A549 (cell line): Measurements from ENCODE around the gene RIPK4. TPM values are rescaled to one million over a fixed set of nuclear protein-coding genes. Genes with fewer than 3 reads are reported as not detected.

ENCODE experiments used
- ATAC-seq, 2 experiments: fragments of 200-7000 bp in 1 of 2; fragments of >200 bp in 1 of 2; cut with Nextera tagmentation in 1 of 2; cut with Tn5 transposase in 1 of 2; 3 replicates each; pipeline versions ENCODE4 v1.8.0 to v1.9.1; 2018 to 2020; ENCODE audit warnings: mild to moderate bottlenecking in 1 of 2, moderate library complexity in 1 of 2
- CTCF ChIA-PET: fragments of 300-600 bp; sonication (Branson Sonifier 250); formaldehyde crosslinking; extraction: SDS; loops from one replicate; lab custom pipeline; 2021; ENCODE audit warnings: antibody characterized with exemption, inconsistent platforms; lab: Yijun Ruan, JAX
- POLR2A ChIA-PET: fragments of 350-600 bp; formaldehyde crosslinking; extraction: SDS; loops from one replicate; lab custom pipeline; 2021; ENCODE audit warnings: antibody characterized with exemption, inconsistent platforms; lab: Yijun Ruan, JAX
- DNase-seq, 2 experiments: peaks; one replicate each; pipeline versions ENCODE4 v3.0.0 to v3.0.0-alpha.2; 2011 to 2016; ENCODE audit warnings: low read depth in 1 of 2, low spot score in 1 of 2
- FAIRE-seq: peaks from 2 replicates; lab custom pipeline; 2011; peaks lifted over from hg19 to GRCh38; lab: Jason Lieb, UNC
- H3K27ac ChIP-seq, 2 experiments: fragments of >200 bp; sonication (Bioruptor Twin); formaldehyde crosslinking; 3 replicates each; pipeline ENCODE4 v1.5.1; 2016 to 2017
- H3K4me1 ChIP-seq: fragments of >200 bp; sonication (Bioruptor Twin); formaldehyde crosslinking; 3 replicates; pipeline ENCODE4 v1.6.1; 2016
- H3K4me2 ChIP-seq: fragments of >200 bp; sonication (Bioruptor Twin); formaldehyde crosslinking; 3 replicates; pipeline ENCODE4 v1.6.1; 2016
- H3K4me3 ChIP-seq: fragments of >200 bp; sonication (Bioruptor Twin); formaldehyde crosslinking; 3 replicates; pipeline ENCODE4 v1.5.1; 2016
- H3K9me3 ChIP-seq: fragments of >200 bp; sonication (Bioruptor Twin); formaldehyde crosslinking; 3 replicates; pipeline ENCODE4 v1.6.1; 2016
- ATOH8 ChIP-seq: fragments of 250-450 bp; sonication (Bioruptor Pico); IDR thresholded peaks from 2 replicates; pipeline ENCODE4 v1.5.0; 2020; ENCODE audit warnings: low read depth, mild to moderate bottlenecking, moderate library complexity
- BHLHE40 ChIP-seq: IDR thresholded peaks from 2 replicates; pipeline ENCODE4 v1.6.1; 2012; ENCODE audit warnings: low read depth, low read length, inconsistent platforms
- CBX8 ChIP-seq: fragments of 200-600 bp; sonication (generic); IDR thresholded peaks from 2 replicates; pipeline ENCODE4 v1.6.1; 2016
- CHD2 ChIP-seq: fragments of 150-350 bp; IDR thresholded peaks from 2 replicates; pipeline ENCODE4 v1.6.1; 2014; ENCODE audit warnings: low read length; ENCODE audit not compliant: partially characterized antibody
- EHF ChIP-seq: fragments of 250-450 bp; sonication (Bioruptor Pico); IDR thresholded peaks from 2 replicates; pipeline ENCODE4 v1.5.0; 2020; ENCODE audit warnings: mild to moderate bottlenecking
- EHMT2 ChIP-seq: fragments of 200-600 bp; sonication (generic); IDR thresholded peaks from 2 replicates; pipeline ENCODE4 v1.6.1; 2016; ENCODE audit warnings: antibody characterized with exemption, low read depth, mild to moderate bottlenecking, moderate library complexity
- ESRRA ChIP-seq: fragments of 150-350 bp; IDR thresholded peaks from 2 replicates; pipeline ENCODE4 v1.6.1; 2014; ENCODE audit warnings: mild to moderate bottlenecking, low read length, borderline replicate concordance
- FOSL2 ChIP-seq, 2 experiments: fragments of 450-650 bp in 1 of 2; fragments of >200 bp in 1 of 2; sonication (Bioruptor Twin) in 1 of 2; formaldehyde crosslinking; IDR thresholded peaks; 2 replicates each; pipeline versions ENCODE4 v1.5.0 to v1.6.1; 2016 to 2020; ENCODE audit warnings: mild to moderate bottlenecking in 1 of 2, moderate library complexity in 1 of 2
- HEYL ChIP-seq: fragments of 250-450 bp; sonication (Bioruptor Pico); IDR thresholded peaks from 2 replicates; pipeline ENCODE4 v1.8.0; 2021; ENCODE audit warnings: mild to moderate bottlenecking, moderate library complexity
- HOXB5 ChIP-seq: fragments of 250-450 bp; sonication (Bioruptor Pico); IDR thresholded peaks from 2 replicates; pipeline ENCODE4 v1.5.0; 2020; ENCODE audit warnings: mild to moderate bottlenecking, moderate library complexity
- MAFK ChIP-seq: fragments of 450-650 bp; IDR thresholded peaks from 2 replicates; pipeline ENCODE4 v1.6.1; 2014; ENCODE audit not compliant: partially characterized antibody
- MAX ChIP-seq: IDR thresholded peaks from 2 replicates; pipeline ENCODE4 v1.6.1; 2012
- MAZ ChIP-seq: fragments of 150-350 bp; IDR thresholded peaks from 2 replicates; pipeline ENCODE4 v1.6.1; 2014; ENCODE audit warnings: antibody characterized with exemption, low read depth, low read length, borderline replicate concordance
- NFE2L2 ChIP-seq: fragments of 150-350 bp; conservative IDR thresholded peaks from 2 replicates; pipeline ENCODE4 v1.6.1; 2014; ENCODE audit warnings: low read length
- POLR2AphosphoS2 ChIP-seq: conservative IDR thresholded peaks from 2 replicates; pipeline ENCODE4 v1.6.1; 2012; ENCODE audit warnings: low read length, improper control_type of control experiment, inconsistent platforms
- SMC3 ChIP-seq: fragments of >200 bp; sonication (Bioruptor Twin); formaldehyde crosslinking; IDR thresholded peaks from 3 replicates; pipeline ENCODE4 v1.6.1; 2018; ENCODE audit warnings: inconsistent platforms
- TP53 ChIP-seq: fragments of 250-450 bp; sonication (Bioruptor Pico); IDR thresholded peaks from 2 replicates; pipeline ENCODE4 v1.5.0; 2021; ENCODE audit warnings: mild to moderate bottlenecking, moderate library complexity
- ZC3H11A ChIP-seq: fragments of 450-650 bp; IDR thresholded peaks from 2 replicates; pipeline ENCODE4 v1.6.1; 2014; ENCODE audit warnings: antibody characterized with exemption, mild to moderate bottlenecking
- WGBS: methylation state at CpG from one replicate; pipeline ENCODE4 v1.1.6; 2017; ENCODE audit errors: missing lambda C conversion rate; 5-methylcytosine and 5-hydroxymethylcytosine counted together
- polyA plus RNA-seq, 4 experiments: library from polyadenylated mRNA; depleted of rRNA in 3 of 4; stranded (reverse); fragments of >200 nt; fragmentation: RNase III in 1 of 4; extraction: RNeasy Plus Mini Kit Qiagen cat#74134 plus additional on column Dnase treatment in 1 of 4; gene quantifications; 2 replicates in 3 of 4; 3 replicates in 1 of 4; pipeline ENCODE4 v1.2.3, GENCODE V29; 2011 to 2017

Gene RIPK4
- polyA plus RNA-seq, 2 of the 4 experiments (the other 2 are of a cell fraction), result 3.0 to 5.7 TPM

GRCh38 chr21:41707960-41708330, 58.9 kb downstream of the RIPK4 start:
- TF ChIP-seq FOSL2 (IDR thresholded peaks at IDR 0.05), result no peak
- no peak for TF ChIP-seq FOSL2 (CRISPR knock-in tag; IDR thresholded peaks at IDR 0.05)
- no peak for TF ChIP-seq CBX8
- no peak for TF ChIP-seq MAFK
- no peak for TF ChIP-seq MAZ
- no peak for TF ChIP-seq HEYL (CRISPR knock-in tag)
- TF ChIP-seq NFE2L2, result no peak
- TF ChIP-seq POLR2AphosphoS2, result no peak
- no peak for TF ChIP-seq BHLHE40

GRCh38 chr21:41707231-41707959, 59.5 kb downstream of the RIPK4 start:
- 45% methylated on average over 6 of the region's 6 CpGs for WGBS
- no peaks in the 10 kb centered on the region for H3K9me3 ChIP-seq
- FAIRE-seq (no peak), ATAC-seq (no peak; a peak in 1 of 6 replicates), DNase-seq (no peak)
- H3K4me3 ChIP-seq, result no peak overlapping the region
- peak overlapping the region; percentile 43 to 61; a peak in 4 of 6 replicates for H3K27ac ChIP-seq
- H3K4me1 ChIP-seq, result peaks cover 18% of the 10 kb centered on the region; the same call in 2 of the 3 replicates
- CTCF ChIA-PET, result no interaction called here
- POLR2A ChIA-PET, result no interaction called here
- TF ChIP-seq FOSL2 (IDR thresholded peaks at IDR 0.05), result no peak
- TF ChIP-seq FOSL2 (CRISPR knock-in tag; IDR thresholded peaks at IDR 0.05), result 0 out of 2 replicates have a peak, but pooled peaks have one; percentile 47
- TF ChIP-seq EHF (CRISPR knock-in tag), result no peak
- H3K4me2 ChIP-seq, result peak overlapping the region; percentile 47; the same call in 2 of the 3 replicates

More at GRCh38 chr21:41707960-41708330, 58.9 kb downstream of the RIPK4 start:
- ATAC-seq (no peak), FAIRE-seq (no peak), DNase-seq (no peak)
- peak overlapping the region; percentile 43 to 61; a peak in 4 of 6 replicates for H3K27ac ChIP-seq
- ChIA-PET CTCF (no interaction called here), POLR2A (no interaction called here)
- H3K4me2 ChIP-seq, result peak overlapping the region; percentile 47; the same call in 2 of the 3 replicates
- H3K4me3 ChIP-seq, result no peak overlapping the region
- peaks cover 23% of the 10 kb centered on the region; the same call in 2 of the 3 replicates for H3K4me1 ChIP-seq
- H3K9me3 ChIP-seq, result no peaks in the 10 kb centered on the region

GRCh38 chr21:41706678-41707077, 60.2 kb downstream of the RIPK4 start:
- Histone ChIP-seq H3K9me3 (no peaks in the 10 kb centered on the region), H3K4me3 (no peak overlapping the region), H3K4me1 (peaks cover 18% of the 10 kb centered on the region; the same call in 2 of the 3 replicates), H3K4me2 (no peak overlapping the region), H3K27ac (no peak overlapping the region)
- ChIA-PET CTCF (no interaction called here), POLR2A (no interaction called here)
- TF ChIP-seq HOXB5 (CRISPR knock-in tag) (no peak), SMC3 (no peak), ESRRA (0 out of 2 replicates have a peak, but pooled peaks have one; percentile 69), TP53 (CRISPR knock-in tag) (no peak), FOSL2 (IDR thresholded peaks at IDR 0.05) (no peak), FOSL2 (CRISPR knock-in tag; IDR thresholded peaks at IDR 0.05) (peak; percentile 29; the same call in 1 of the 2 replicates), ZC3H11A (no peak), CHD2 (no peak), EHMT2 (no peak)
- FAIRE-seq, result no peak
- ATAC-seq, result no peak
- peak in 1 of 2 experiments; percentile 22 for DNase-seq
- 58% methylated on average over 3 of the region's 3 CpGs for WGBS

- ChIA-PET POLR2A (no interaction called here), CTCF (no interaction called here)
- TF ChIP-seq ATOH8 (CRISPR knock-in tag) (no peak), MAX (no peak)
- no peak for ATAC-seq
- H3K4me1 ChIP-seq, result peaks cover 18% of the 10 kb centered on the region; the same call in 2 of the 3 replicates
- peak overlapping the region in 1 of 2 experiments; percentile 43; a peak in 1 of 6 replicates for H3K27ac ChIP-seq
- no peak for FAIRE-seq
- 72% methylated on average over 4 of the region's 4 CpGs for WGBS
- H3K9me3 ChIP-seq, result no peaks in the 10 kb centered on the region
- no peak for DNase-seq
- no peak overlapping the region for H3K4me3 ChIP-seq
- H3K4me2 ChIP-seq, result no peak overlapping the region
These were observed 60.6 kb downstream of the RIPK4 start for GRCh38 chr21:41706263-41706639.
